SKM-1 (cell line): ENCODE results near the gene CHRNB1.
"Not testable (repeated sequence)": the region's sequence is repeated elsewhere in the genome, so short reads cannot be mapped to it uniquely, and the experiment has no call there.

Experiments used
- DNase-seq: peaks from one replicate; lab custom pipeline; 2025; ENCODE audit not compliant: unreplicated experiment; lab: John Stamatoyannopoulos, UW

CHRNB1 gene

GRCh38 chr17:7466639-7467341 lies 21.9 kb downstream of the CHRNB1 start:
- DNase-seq: no peak

GRCh38 chr17:7467498-7467897 lies 22.6 kb downstream of the CHRNB1 start:
- no peak for DNase-seq

- DNase-seq: no peak
Observed at GRCh38 chr17:7468290-7468689, 23.4 kb downstream of the CHRNB1 start.

- no peak for DNase-seq
Observed at GRCh38 chr17:7468804-7469389, 24.0 kb downstream of the CHRNB1 start.

GRCh38 chr17:7469843-7470242 lies 25.0 kb downstream of the CHRNB1 start:
- not testable (repeated sequence) for DNase-seq

GRCh38 chr17:7470457-7470973 lies 25.7 kb downstream of the CHRNB1 start:
- DNase-seq: not testable (repeated sequence)

GRCh38 chr17:7471729-7472128 lies 26.9 kb downstream of the CHRNB1 start:
- no peak for DNase-seq

- not testable (repeated sequence) for DNase-seq
Observed at GRCh38 chr17:7474767-7475166, 29.9 kb downstream of the CHRNB1 start.

- no peak for DNase-seq
Observed at GRCh38 chr17:7475764-7476422, 31.0 kb downstream of the CHRNB1 start.

- no peak for DNase-seq
Observed at GRCh38 chr17:7476494-7476893, 31.6 kb downstream of the CHRNB1 start.

GRCh38 chr17:7476951-7477350 lies 32.1 kb downstream of the CHRNB1 start:
- DNase-seq: no peak

GRCh38 chr17:7477392-7478275 lies 32.8 kb downstream of the CHRNB1 start:
- no peak for DNase-seq

GRCh38 chr17:7478276-7479212 lies 33.7 kb downstream of the CHRNB1 start:
- no peak for DNase-seq

- no peak for DNase-seq
Observed at GRCh38 chr17:7479213-7480088, 34.6 kb downstream of the CHRNB1 start, which contains the start of gene ZBTB4. Gene ZBTB4, minus strand, starts transcription at chr17:7479631. Its CDS starts 12,830 bp downstream, at chr17:7466801.

GRCh38 chr17:7480089-7480384 lies 35.2 kb downstream of the CHRNB1 start:
- DNase-seq: no peak

- DNase-seq: not testable (repeated sequence)
Observed at GRCh38 chr17:7481275-7481674, 36.4 kb downstream of the CHRNB1 start, which contains the start of gene SLC35G6. Gene SLC35G6, plus strand, starts transcription at chr17:7481446. Its CDS starts 71 bp downstream, at chr17:7481517.

GRCh38 chr17:7481842-7482741 lies 37.2 kb downstream of the CHRNB1 start:
- not testable (repeated sequence) for DNase-seq

GRCh38 chr17:7482742-7483088 lies 37.9 kb downstream of the CHRNB1 start:
- not testable (repeated sequence) for DNase-seq
